Testis (tissue), 2 donors: ENCODE data around the gene GPR158.

ENCODE experiments used
- CTCF ChIP-seq, 3 experiments: fragments of 450-650 bp in 2 of 3; fragments of 200-600 bp in 1 of 3; sonication (generic) in 1 of 3; IDR thresholded peaks; one replicate each; pipeline ENCODE4 v1.5.1; 2016 to 2019; ENCODE audit warnings: antibody characterized with exemption in 3 of 3, mild to moderate bottlenecking in 2 of 3, moderate library complexity in 1 of 3
- POLR2A ChIP-seq: fragments of 450-650 bp; IDR thresholded peaks from one replicate; pipeline ENCODE4 v1.6.1; 2017; ENCODE audit warnings: antibody characterized with exemption, mild to moderate bottlenecking, moderate library complexity

- TF ChIP-seq CTCF (IDR thresholded peaks at IDR 0.05) (no peak), POLR2A (no peak)
Measured at GRCh38 chr10:25356609-25357008, 181.8 kb downstream of the GPR158 start.
